Endothelial cell of umbilical vein (primary cell): ENCODE results near the gene CDK5RAP2. TPM values are rescaled to one million over a fixed set of nuclear protein-coding genes. Genes with fewer than 3 reads are reported as not detected.

Source experiments
- BruUV-seq: library from RNA; stranded (reverse); fragments of 400-500 nt; replicated peaks from 2 replicates; lab custom pipeline; 2021; lab: Mats Ljungman, UMichigan
- CTCF ChIA-PET: fragments of 300-600, 350-600 bp; sonication (Branson Sonifier 250); formaldehyde crosslinking; loops from one replicate; lab custom pipeline; 2021; ENCODE audit warnings: antibody characterized with exemption, inconsistent platforms; lab: Charles Lee
- POLR2A ChIA-PET: fragments of 300-600, 350-600 bp; sonication (Branson Sonifier 250); formaldehyde crosslinking; loops from one replicate; lab custom pipeline; 2021; ENCODE audit warnings: antibody characterized with exemption, inconsistent platforms; lab: Charles Lee
- DNase-seq: peaks from one replicate; pipeline ENCODE4 v3.0.0-alpha.2; 2011; ENCODE audit warnings: low read depth, low spot score
- FAIRE-seq: peaks from 2 replicates; lab custom pipeline; 2011; peaks lifted over from hg19 to GRCh38; lab: Jason Lieb, UNC
- H2AFZ ChIP-seq: 2 replicates; pipeline ENCODE4 v1.6.0; 2012; ENCODE audit warnings: low read depth, low read length, control low read depth, inconsistent platforms
- H3K27ac ChIP-seq: 2 replicates; pipeline ENCODE4 v1.5.1; 2011; ENCODE audit warnings: low read depth, mild to moderate bottlenecking, control low read depth, low read length, moderate library complexity; ENCODE audit not compliant: insufficient read depth
- H3K27me3 ChIP-seq, 2 experiments: 2 replicates each; pipeline versions ENCODE4 v1.6.0 to v1.6.1; 2011; ENCODE audit warnings: low read length in 2 of 2, mixed read lengths in 1 of 2; ENCODE audit not compliant: control insufficient read depth in 2 of 2, insufficient read depth in 2 of 2
- H3K36me3 ChIP-seq, 2 experiments: 2 replicates in 1 of 2; 3 replicates in 1 of 2; pipeline ENCODE4 v1.5.1; 2011; ENCODE audit warnings: low read length in 2 of 2, mild to moderate bottlenecking in 1 of 2, moderate library complexity in 1 of 2; ENCODE audit not compliant: control insufficient read depth in 2 of 2, insufficient read depth in 2 of 2; ENCODE audit errors: extremely low read depth in 1 of 2
- H3K4me1 ChIP-seq: 3 replicates; pipeline ENCODE4 v1.5.1; 2011; ENCODE audit warnings: mild to moderate bottlenecking, low read length; ENCODE audit not compliant: control insufficient read depth, insufficient read depth; ENCODE audit errors: extremely low read depth
- H3K4me2 ChIP-seq: 2 replicates; pipeline ENCODE4 v1.6.1; 2011; ENCODE audit warnings: low read length, control low read depth, mixed read lengths; ENCODE audit not compliant: insufficient read depth
- H3K4me3 ChIP-seq, 3 experiments: fragments of 200-600 bp in 1 of 3; sonication (generic), shearing (Covaris generic) in 1 of 3; replicated peaks in 1 of 3; 2 replicates each; pipeline ENCODE4 v1.5.1; 2011 to 2016; ENCODE audit warnings: control low read depth in 3 of 3, low read length in 3 of 3, mild to moderate bottlenecking in 2 of 3, inconsistent platforms in 1 of 3, low read depth in 1 of 3, moderate library complexity in 1 of 3; ENCODE audit not compliant: insufficient read depth in 1 of 3
- H3K79me2 ChIP-seq: 2 replicates; pipeline ENCODE4 v1.6.0; 2012; ENCODE audit warnings: low read length, inconsistent platforms; ENCODE audit not compliant: control insufficient read depth, insufficient read depth
- H3K9ac ChIP-seq: replicated peaks from 2 replicates; pipeline ENCODE3; 2011; ENCODE audit warnings: low read length, control low read depth; ENCODE audit not compliant: insufficient read depth; ENCODE audit errors: extremely low read depth
- H3K9me1 ChIP-seq: replicated peaks from 3 replicates; pipeline ENCODE4 v1.6.0; 2011; ENCODE audit warnings: mild to moderate bottlenecking, low read length; ENCODE audit not compliant: control insufficient read depth, insufficient read depth; ENCODE audit errors: extremely low read depth
- H3K9me3 ChIP-seq: replicated peaks from 2 replicates; pipeline ENCODE4 v1.5.1; 2012; ENCODE audit warnings: low read length, inconsistent platforms; ENCODE audit not compliant: control insufficient read depth, insufficient read depth
- H4K20me1 ChIP-seq: replicated peaks from 2 replicates; pipeline ENCODE3; 2011; ENCODE audit warnings: mild to moderate bottlenecking, low read length; ENCODE audit not compliant: control insufficient read depth, insufficient read depth; ENCODE audit errors: extremely low read depth
- CTCF ChIP-seq, 2 donors: IDR thresholded peaks; 1 replicate in 1 of 2; 2 replicates in 1 of 2; pipeline ENCODE4 v1.5.1; 2011; ENCODE audit warnings: low read length in 2 of 2, mild to moderate bottlenecking in 2 of 2, moderate library complexity in 2 of 2, control low read depth in 1 of 2, inconsistent platforms in 1 of 2, low read depth in 1 of 2; ENCODE audit not compliant: insufficient read depth in 1 of 2; ENCODE audit errors: extremely low read depth in 1 of 2
- EZH2 ChIP-seq: IDR thresholded peaks from 2 replicates; pipeline ENCODE4 v1.6.1; 2012; ENCODE audit warnings: borderline replicate concordance, low read depth, mild to moderate bottlenecking, moderate library complexity, low read length, inconsistent platforms; ENCODE audit not compliant: severe bottlenecking
- FOS ChIP-seq: IDR thresholded peaks from 2 replicates; pipeline ENCODE4 v1.6.1; 2011; ENCODE audit warnings: mild to moderate bottlenecking, low read length, moderate library complexity, borderline replicate concordance; ENCODE audit not compliant: insufficient read depth
- GATA2 ChIP-seq: IDR thresholded peaks from 2 replicates; pipeline ENCODE4 v1.7.0; 2011; ENCODE audit warnings: low read depth, mild to moderate bottlenecking, moderate library complexity, mixed read lengths, low read length; ENCODE audit not compliant: insufficient read length, insufficient read depth
- JUN ChIP-seq: IDR thresholded peaks from 2 replicates; pipeline ENCODE4 v1.6.1; 2011; ENCODE audit warnings: borderline replicate concordance, low read depth; ENCODE audit not compliant: insufficient read length, insufficient read depth
- MAX ChIP-seq: IDR thresholded peaks from 2 replicates; pipeline ENCODE4 v1.6.1; 2011; ENCODE audit not compliant: insufficient read depth, insufficient read length
- MYC ChIP-seq: IDR thresholded peaks from one replicate; pipeline ENCODE4 v1.6.1; 2011; ENCODE audit warnings: mild to moderate bottlenecking, low read depth, low read length
- POLR2A ChIP-seq: IDR thresholded peaks from 2 replicates; pipeline ENCODE4 v1.6.1; 2012; ENCODE audit warnings: low read depth, mild to moderate bottlenecking, control low read depth, low read length
- POLR2AphosphoS5 ChIP-seq: IDR thresholded peaks from 2 replicates; pipeline ENCODE4 v1.6.1; 2012; ENCODE audit warnings: low read depth, mild to moderate bottlenecking, control low read depth, low read length, moderate library complexity; ENCODE audit not compliant: insufficient read depth
- dilution Hi-C: fragments of 300-500 bp; cut with MboI; formaldehyde crosslinking; loops from one replicate; pipeline ENCODE4 v1.15.0; 2019; ENCODE audit warnings: low sequenced_read_pairs; ENCODE audit not compliant: extremely low pct_ligation_motif_present
- intact Hi-C: fragments of 100-400 bp; cut with micrococcal nuclease; formaldehyde crosslinking; loops from one replicate; pipeline ENCODE4 v1.10.0; 2022
- polyA plus RNA-seq, 4 experiments: library from polyadenylated mRNA; depleted of rRNA in 3 of 4; stranded (reverse) in 3 of 4; unstranded in 1 of 4; fragments of >200 nt; gene quantifications; 2 replicates each; pipeline versions ENCODE4 v1.2.1 to v1.2.3, GENCODE V29; 2011 to 2012; ENCODE audit warnings: missing spikeins in 1 of 4
- total RNA-seq: library from RNA; stranded (reverse); gene quantifications from 2 replicates; pipeline ENCODE4 v1.2.3, GENCODE V29; 2021

The CDK5RAP2 gene
- total and polyA plus RNA-seq, 2 donors (not counting 3 experiments of a cell fraction or from before 2014, with no cell fraction given) = 17.5 to 56.7 TPM

GRCh38 chr9:120398286-120398685 lies 181.7 kb downstream of the CDK5RAP2 start:
- dilution Hi-C loops = no loop called here
- no peak for FAIRE-seq
- ChIA-PET CTCF (no interaction called here), POLR2A (no interaction called here)
- Histone ChIP-seq H3K27me3 (no peaks in the 10 kb centered on the region), H3K4me1 (no peaks in the 10 kb centered on the region), H3K4me2 (no peak overlapping the region), H3K36me3 (peaks cover 10 to 15% of the 10 kb centered on the region in 2 experiments), H4K20me1 (no peaks in the 10 kb centered on the region), H3K79me2 (no peaks in the 10 kb centered on the region), H3K9me1 (no peaks in the 10 kb centered on the region), H3K9ac (no peak overlapping the region), H2AFZ (no peak overlapping the region), H3K4me3 (no peak overlapping the region), H3K27ac (no peak overlapping the region), H3K9me3 (no peaks in the 10 kb centered on the region)
- BruUV-seq = no TSS peak
- intact Hi-C loops = no loop called here
- DNase-seq = no peak
- TF ChIP-seq POLR2A = no peak

- Histone ChIP-seq H3K9me1 (no peaks in the 10 kb centered on the region), H3K9me3 (no peaks in the 10 kb centered on the region), H2AFZ (no peak overlapping the region), H3K4me1 (no peaks in the 10 kb centered on the region), H3K27me3 (no peaks in the 10 kb centered on the region), H3K9ac (no peak overlapping the region), H3K27ac (no peak overlapping the region), H3K4me3 (no peak overlapping the region), H3K36me3 (peaks cover 10 to 16% of the 10 kb centered on the region in 2 experiments), H3K4me2 (no peak overlapping the region), H3K79me2 (no peaks in the 10 kb centered on the region), H4K20me1 (no peaks in the 10 kb centered on the region)
- dilution Hi-C loops (no loop called here), intact Hi-C loops (no loop called here)
- DNase-seq = no peak
- FAIRE-seq = no peak
- CTCF ChIA-PET = no interaction called here
- POLR2A ChIA-PET = no interaction called here
- BruUV-seq = no TSS peak
- no peak for TF ChIP-seq MYC
- no peak for TF ChIP-seq CTCF (IDR thresholded peaks at IDR 0.05; ENCODE audit: extremely low read depth in 1 of 2, insufficient read depth in 1 of 2, low read depth in 1 of 2, low read length in 2 of 2)
- TF ChIP-seq EZH2 = no peak
- no peak for TF ChIP-seq POLR2A
- no peak for TF ChIP-seq POLR2AphosphoS5
- no peak for TF ChIP-seq GATA2
- no peak for TF ChIP-seq JUN
- TF ChIP-seq FOS = no peak
- TF ChIP-seq MAX = no peak
Observed at GRCh38 chr9:120397453-120397852, 182.5 kb downstream of the CDK5RAP2 start.
